ENCODE data around the gene P2RX5.

DNA sequence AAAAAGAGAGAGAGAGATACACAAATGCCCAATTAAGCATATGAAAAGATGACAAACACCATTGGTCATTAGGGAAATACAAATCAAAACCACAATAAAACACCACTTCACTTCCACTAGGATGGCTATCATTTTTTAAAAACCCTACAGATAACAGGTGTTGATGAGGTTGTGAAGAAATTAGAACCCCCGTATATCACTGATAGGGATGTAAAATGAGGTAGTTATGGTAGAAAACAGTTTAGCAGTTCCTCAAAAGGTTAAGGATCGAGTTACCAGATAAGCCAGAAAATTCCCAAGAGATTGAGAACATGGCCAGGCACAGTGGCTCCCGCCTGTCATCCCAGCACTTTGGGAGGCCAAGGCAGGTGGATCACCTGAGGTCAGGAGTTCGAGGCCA, 2.8 kb downstream of the P2RX5 start:
- TF ChIP-seq EP300 (IDR thresholded peaks at IDR 0.05; ENCODE audit: borderline replicate concordance) = no peak
- no peak for TF ChIP-seq YY1 (IDR thresholded peaks at IDR 0.05; ENCODE audit: low read depth)
- no peak for TF ChIP-seq EGR1 (IDR thresholded peaks at IDR 0.05)
- no peak for TF ChIP-seq TAF1 (IDR thresholded peaks at IDR 0.05; ENCODE audit: low read depth)
- no peak for TF ChIP-seq CREB1 (IDR thresholded peaks at IDR 0.05; ENCODE audit: low read depth)
- TF ChIP-seq, protein P1, sequence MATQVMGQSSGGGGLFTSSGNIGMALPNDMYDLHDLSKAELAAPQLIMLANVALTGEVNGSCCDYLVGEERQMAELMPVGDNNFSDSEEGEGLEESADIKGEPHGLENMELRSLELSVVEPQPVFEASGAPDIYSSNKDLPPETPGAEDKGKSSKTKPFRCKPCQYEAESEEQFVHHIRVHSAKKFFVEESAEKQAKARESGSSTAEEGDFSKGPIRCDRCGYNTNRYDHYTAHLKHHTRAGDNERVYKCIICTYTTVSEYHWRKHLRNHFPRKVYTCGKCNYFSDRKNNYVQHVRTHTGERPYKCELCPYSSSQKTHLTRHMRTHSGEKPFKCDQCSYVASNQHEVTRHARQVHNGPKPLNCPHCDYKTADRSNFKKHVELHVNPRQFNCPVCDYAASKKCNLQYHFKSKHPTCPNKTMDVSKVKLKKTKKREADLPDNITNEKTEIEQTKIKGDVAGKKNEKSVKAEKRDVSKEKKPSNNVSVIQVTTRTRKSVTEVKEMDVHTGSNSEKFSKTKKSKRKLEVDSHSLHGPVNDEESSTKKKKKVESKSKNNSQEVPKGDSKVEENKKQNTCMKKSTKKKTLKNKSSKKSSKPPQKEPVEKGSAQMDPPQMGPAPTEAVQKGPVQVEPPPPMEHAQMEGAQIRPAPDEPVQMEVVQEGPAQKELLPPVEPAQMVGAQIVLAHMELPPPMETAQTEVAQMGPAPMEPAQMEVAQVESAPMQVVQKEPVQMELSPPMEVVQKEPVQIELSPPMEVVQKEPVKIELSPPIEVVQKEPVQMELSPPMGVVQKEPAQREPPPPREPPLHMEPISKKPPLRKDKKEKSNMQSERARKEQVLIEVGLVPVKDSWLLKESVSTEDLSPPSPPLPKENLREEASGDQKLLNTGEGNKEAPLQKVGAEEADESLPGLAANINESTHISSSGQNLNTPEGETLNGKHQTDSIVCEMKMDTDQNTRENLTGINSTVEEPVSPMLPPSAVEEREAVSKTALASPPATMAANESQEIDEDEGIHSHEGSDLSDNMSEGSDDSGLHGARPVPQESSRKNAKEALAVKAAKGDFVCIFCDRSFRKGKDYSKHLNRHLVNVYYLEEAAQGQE (IDR thresholded peaks at IDR 0.05; ENCODE audit: low read depth) = no peak
